ENCODE results near the gene SHTN1.

SHTN1 gene

GRCh38 chr10:116833986-116834985 lies 170.7 kb downstream of the SHTN1 start:
- no peak for DNase-seq (ENCODE audit: low read depth)

DNA sequence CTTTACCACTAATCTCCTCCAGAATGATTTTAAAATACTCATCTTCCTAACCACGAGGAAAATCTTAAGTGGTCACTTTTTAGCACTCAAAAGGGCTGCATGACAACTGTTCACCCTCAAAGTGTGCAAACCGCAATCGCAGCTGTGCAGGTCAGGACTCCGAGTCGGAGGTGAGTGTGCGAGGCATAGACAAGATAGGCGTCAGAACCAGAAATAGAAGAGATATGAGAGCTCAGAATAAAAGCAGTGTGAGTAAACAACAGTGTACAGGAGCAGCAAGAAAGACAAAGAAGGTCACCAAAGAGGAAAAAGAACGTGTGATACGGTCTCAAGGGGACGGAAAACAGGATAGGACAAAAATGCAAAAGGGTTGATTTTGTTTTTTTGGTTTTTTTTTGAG lies 173.2 kb downstream of the SHTN1 start:
- no peak for DNase-seq (ENCODE audit: low read depth)
